PFSK-1 (cell line): ENCODE measurements around the gene VEGFC.

ENCODE experiments used
- FOXP2 ChIP-seq: optimal IDR thresholded peaks from 2 replicates; pipeline ENCODE3; 2011; ENCODE audit warnings: borderline replicate concordance, control low read depth, inconsistent platforms; ENCODE audit not compliant: insufficient read depth; ENCODE audit errors: extremely low read length, extremely low read depth
- POLR2AphosphoS5 ChIP-seq: IDR thresholded peaks from 2 replicates; pipeline ENCODE4 v1.6.1; 2012; ENCODE audit warnings: low read depth, mild to moderate bottlenecking, control low read depth, low read length, moderate library complexity

GRCh38 chr4:176798540-176798939, 5.8 kb upstream of the VEGFC start:
- TF ChIP-seq FOXP2 = no peak
- no peak for TF ChIP-seq POLR2AphosphoS5
